GM12864 (cell line): Measurements from ENCODE around the gene WDR93.
A peak's percentile ranks its signal among the peaks of the same experiment; 100 is the strongest.

Experiments used
- DNase-seq: peaks from one replicate; pipeline ENCODE4 v3.0.0-alpha.2; 2011; ENCODE audit warnings: low read depth
- H3K4me3 ChIP-seq: 2 replicates; pipeline ENCODE4 v1.5.1; 2011; ENCODE audit warnings: mild to moderate bottlenecking, low read depth, low read length, control low read depth
- CTCF ChIP-seq: IDR thresholded peaks from 2 replicates; pipeline ENCODE4 v1.5.1; 2011; ENCODE audit warnings: low read depth, mild to moderate bottlenecking, moderate library complexity, low read length, control low read depth, inconsistent platforms; ENCODE audit errors: missing control alignments

The WDR93 gene

GRCh38 chr15:89747708-89748682 is 57.4 kb downstream of the WDR93 start:
- DNase-seq: no peak
- no peak for TF ChIP-seq CTCF
- H3K4me3 ChIP-seq: no peak overlapping the region

- no peak overlapping the region for H3K4me3 ChIP-seq
- TF ChIP-seq CTCF: no peak
- DNase-seq: no peak
These were observed 58.4 kb downstream of the WDR93 start for GRCh38 chr15:89749054-89749453.

- no peak overlapping the region for H3K4me3 ChIP-seq
- DNase-seq: no peak
- TF ChIP-seq CTCF: no peak
These were observed 58.9 kb downstream of the WDR93 start for GRCh38 chr15:89749526-89749925.

- no peak for TF ChIP-seq CTCF
- DNase-seq: no peak
- H3K4me3 ChIP-seq: peak overlapping the region; percentile 77
These were observed 59.4 kb downstream of the WDR93 start for GRCh38 chr15:89749951-89750559.

- peak within 1 kb of the TSS; percentile 77 for H3K4me3 ChIP-seq
These were observed 60.2 kb downstream of the WDR93 start, which contains the start of gene MESP1 for GRCh38 chr15:89750560-89751542. Gene MESP1 (minus strand): TSS chr15:89751249. CDS start chr15:89751231, 18 bp downstream.

More at GRCh38 chr15:89750560-89751542, 60.2 kb downstream of the WDR93 start, which contains the start of gene MESP1:
- TF ChIP-seq CTCF: peak; percentile 65
- peak; percentile 65 for DNase-seq
